Parathyroid adenoma (tissue), 2 donors: ENCODE measurements around the gene TNS3.

Source experiments
- H2AFZ ChIP-seq: fragments of 300-600 bp; sonication (generic); one replicate; pipeline ENCODE4 v1.7.0; 2017; ENCODE audit warnings: antibody characterized with exemption, mild to moderate bottlenecking
- H3K27ac ChIP-seq: fragments of 300-600 bp; sonication (generic); one replicate; pipeline ENCODE4 v1.7.0; 2017
- H3K27me3 ChIP-seq: fragments of 300-600 bp; sonication (generic); one replicate; pipeline ENCODE4 v1.7.0; 2017; ENCODE audit warnings: low read length; ENCODE audit not compliant: control insufficient read depth, insufficient read depth
- H3K36me3 ChIP-seq: fragments of 300-600 bp; sonication (generic); one replicate; pipeline ENCODE4 v1.7.0; 2017; ENCODE audit warnings: low read length; ENCODE audit not compliant: control insufficient read depth, insufficient read depth
- H3K4me1 ChIP-seq: fragments of 300-600 bp; sonication (generic); one replicate; pipeline ENCODE4 v1.7.0; 2017; ENCODE audit warnings: control low read depth
- H3K4me2 ChIP-seq: fragments of 300-600 bp; sonication (generic); one replicate; pipeline ENCODE4 v1.7.0; 2017; ENCODE audit warnings: low read length
- H3K4me3 ChIP-seq: fragments of 300-600 bp; sonication (generic); one replicate; pipeline ENCODE4 v1.7.0; 2017; ENCODE audit warnings: low read depth, low read length
- H3K79me2 ChIP-seq: fragments of 300-600 bp; sonication (generic); one replicate; pipeline ENCODE4 v1.7.0; 2017; ENCODE audit warnings: control low read depth
- H3K9ac ChIP-seq: fragments of 300-600 bp; sonication (generic); one replicate; pipeline ENCODE4 v1.7.0; 2017; ENCODE audit warnings: mild to moderate bottlenecking
- H3K9me3 ChIP-seq: fragments of 300-600 bp; sonication (generic); one replicate; pipeline ENCODE4 v1.7.0; 2017; ENCODE audit warnings: low read length; ENCODE audit not compliant: control insufficient read depth
- CTCF ChIP-seq: fragments of 300-600 bp; sonication (generic); IDR thresholded peaks from one replicate; pipeline ENCODE4 v1.7.0; 2017; ENCODE audit warnings: antibody characterized with exemption, mild to moderate bottlenecking
- donor health status: primary hyperparathyroidism.

Gene TNS3

GRCh38 chr7:47382200-47382599 lies 199.7 kb downstream of the TNS3 start:
- H3K27ac ChIP-seq = no peak overlapping the region
- H3K4me1 ChIP-seq = peaks cover 24% of the 10 kb centered on the region
- no peak overlapping the region for H2AFZ ChIP-seq
- H3K9me3 ChIP-seq = no peaks in the 10 kb centered on the region
- H3K4me3 ChIP-seq = no peak overlapping the region
- no peaks in the 10 kb centered on the region for H3K27me3 ChIP-seq
- H3K79me2 ChIP-seq = peaks cover 12% of the 10 kb centered on the region
- no peaks in the 10 kb centered on the region for H3K36me3 ChIP-seq
- no peak overlapping the region for H3K4me2 ChIP-seq
- no peak for TF ChIP-seq CTCF
- no peak overlapping the region for H3K9ac ChIP-seq

GRCh38 chr7:47381134-47381495 lies 200.8 kb downstream of the TNS3 start:
- peaks cover 24% of the 10 kb centered on the region for H3K4me1 ChIP-seq
- no peaks in the 10 kb centered on the region for H3K36me3 ChIP-seq
- peak overlapping the region; percentile 75 for H2AFZ ChIP-seq
- no peaks in the 10 kb centered on the region for H3K9me3 ChIP-seq
- no peak overlapping the region for H3K9ac ChIP-seq
- peaks cover 15% of the 10 kb centered on the region for H3K79me2 ChIP-seq
- no peak overlapping the region for H3K4me3 ChIP-seq
- no peak overlapping the region for H3K4me2 ChIP-seq
- TF ChIP-seq CTCF = no peak
- peak overlapping the region; percentile 80 for H3K27ac ChIP-seq
- H3K27me3 ChIP-seq = no peaks in the 10 kb centered on the region

DNA sequence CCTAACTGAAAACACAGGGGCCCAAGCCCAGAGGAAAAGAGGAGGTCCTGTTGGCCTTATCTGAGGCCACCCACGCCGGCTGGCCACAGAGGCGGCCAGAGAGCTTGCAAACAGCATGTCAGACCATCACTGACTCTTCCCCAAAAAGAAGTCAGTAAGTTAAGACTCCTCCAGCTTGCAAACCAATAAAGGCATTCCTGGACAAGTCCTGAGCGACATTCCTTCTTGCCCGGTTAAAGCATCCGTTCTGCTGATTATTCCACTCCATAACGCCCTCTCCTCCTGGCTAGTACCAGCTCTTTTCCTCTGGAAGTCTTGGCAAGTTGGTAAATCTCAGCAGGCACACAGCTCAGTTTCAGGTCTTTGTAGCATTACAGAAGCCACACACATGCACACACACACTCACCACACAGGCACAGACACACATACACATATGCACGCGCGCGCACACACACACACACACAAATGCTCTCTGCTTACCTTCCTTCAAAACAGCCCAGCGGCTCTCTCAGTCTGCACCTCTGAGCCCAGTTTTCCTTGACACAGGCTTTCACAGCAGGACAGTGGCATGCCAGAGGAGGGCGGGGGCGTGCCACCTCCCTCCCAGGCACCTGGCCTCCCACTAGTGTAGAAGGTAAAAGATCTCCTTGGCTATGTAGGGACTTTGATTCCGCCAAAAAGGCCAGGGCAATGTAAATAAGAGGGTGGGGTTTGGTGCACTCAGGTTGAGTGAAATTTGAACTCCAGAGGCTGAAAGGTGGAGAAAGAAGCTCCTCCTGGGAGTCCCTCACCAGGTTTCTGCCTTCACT lies 201.4 kb downstream of the TNS3 start:
- Histone ChIP-seq H3K36me3 (no peaks in the 10 kb centered on the region), H3K79me2 (peaks cover 15% of the 10 kb centered on the region), H2AFZ (peak overlapping the region; percentile 75), H3K9me3 (no peaks in the 10 kb centered on the region), H3K27ac (peak overlapping the region; percentile 80), H3K4me2 (peak overlapping the region; percentile 62), H3K4me3 (no peak overlapping the region), H3K27me3 (no peaks in the 10 kb centered on the region), H3K9ac (no peak overlapping the region), H3K4me1 (peaks cover 24% of the 10 kb centered on the region)
- TF ChIP-seq CTCF = no peak

DNA sequence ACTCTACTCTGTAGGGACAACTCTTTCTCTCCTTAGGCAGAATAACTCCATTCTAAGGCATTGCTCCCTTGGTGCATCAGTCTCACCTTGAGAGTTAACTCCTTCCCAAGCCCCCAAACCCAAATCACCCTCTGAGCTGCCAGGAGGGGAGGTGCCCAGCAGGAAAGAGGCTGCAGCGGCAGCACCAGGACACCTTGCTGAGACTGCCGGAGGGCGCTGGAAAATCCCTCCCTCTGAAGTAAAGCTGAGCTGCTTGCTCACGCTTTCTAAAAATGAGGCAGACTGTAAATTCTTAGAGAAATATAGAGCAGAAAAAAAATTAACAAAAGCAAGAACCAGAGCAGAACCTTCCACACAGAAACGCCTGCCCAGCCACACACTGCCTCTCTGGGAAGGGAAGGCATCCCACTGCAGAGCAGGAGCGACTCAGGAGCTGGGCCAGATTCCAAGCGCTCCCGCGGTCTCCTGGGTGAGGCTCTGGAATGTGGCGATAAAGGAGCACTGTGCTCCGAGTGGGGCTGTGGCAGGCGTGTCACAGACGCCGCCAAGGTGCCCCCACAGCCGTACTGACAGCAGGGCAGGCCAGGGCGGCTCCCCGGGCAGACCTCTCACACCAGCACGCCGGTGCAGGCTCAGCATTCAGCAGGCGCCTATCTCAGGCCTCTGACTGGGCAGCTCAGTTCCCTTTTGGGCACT lies 202.1 kb downstream of the TNS3 start:
- Histone ChIP-seq H3K27ac (peak overlapping the region; percentile 80), H3K9ac (no peak overlapping the region), H3K4me1 (peaks cover 24% of the 10 kb centered on the region), H3K4me2 (peak overlapping the region; percentile 62), H3K4me3 (peak overlapping the region; percentile 28), H3K27me3 (no peaks in the 10 kb centered on the region), H3K9me3 (no peaks in the 10 kb centered on the region), H3K36me3 (no peaks in the 10 kb centered on the region), H3K79me2 (peaks cover 10% of the 10 kb centered on the region), H2AFZ (peak overlapping the region; percentile 75)
- TF ChIP-seq CTCF = no peak
